Stimulated activated CD8-positive, alpha-beta memory T cell treated with anti-CD3 and anti-CD28 coated beads, Interleukin-15, amount 100 ng/mL, for 24 hours (primary cell): Measurements from ENCODE around the gene YPEL2.

Experiments used
- DNase-seq: peaks from one replicate; pipeline ENCODE4 v3.0.0-alpha.2; 2020; ENCODE audit warnings: low read depth

YPEL2 gene

GRCh38 chr17:59433586-59433985, 102.1 kb downstream of the YPEL2 start:
- no peak for DNase-seq

DNA sequence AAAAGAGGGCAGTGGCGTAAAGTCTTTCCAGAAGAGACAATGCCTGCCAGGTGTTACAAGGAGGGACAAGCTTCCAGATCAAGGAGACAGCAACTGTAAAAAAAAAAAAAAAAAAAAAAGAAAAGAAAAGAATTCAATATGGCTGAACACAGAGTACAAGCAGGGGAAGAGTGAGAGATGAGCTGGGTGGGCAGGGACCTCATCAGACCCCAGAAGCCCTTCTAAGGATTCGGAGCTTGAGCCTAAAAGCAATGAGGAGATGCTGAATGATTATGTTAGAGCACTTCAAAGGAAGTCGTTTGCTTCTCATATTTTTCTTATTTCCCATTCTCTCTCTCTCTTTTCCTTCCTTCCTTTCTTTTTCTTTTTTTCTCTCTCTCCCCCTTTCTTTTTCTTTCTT, 103.0 kb downstream of the YPEL2 start:
- DNase-seq, result no peak

DNA sequence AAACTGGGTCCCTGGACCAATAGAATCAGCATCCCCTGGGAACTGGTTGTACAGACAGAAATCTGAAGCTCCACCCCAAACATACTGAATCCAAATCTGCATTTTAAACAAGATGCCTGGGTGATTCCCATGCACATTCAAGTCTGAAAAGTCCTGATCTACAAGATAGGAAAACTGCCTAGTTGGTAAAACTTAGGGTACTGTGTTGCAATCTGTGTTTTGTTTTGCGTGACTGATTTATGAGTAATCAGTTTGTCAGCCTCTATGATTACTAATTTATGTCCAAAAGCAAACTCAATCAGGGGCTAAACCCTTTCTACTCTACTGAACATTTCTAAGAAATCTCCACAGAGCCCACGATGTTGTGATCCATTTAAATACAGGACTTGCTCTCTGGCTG, 103.8 kb downstream of the YPEL2 start:
- no peak for DNase-seq

GRCh38 chr17:59436900-59437299, 105.4 kb downstream of the YPEL2 start:
- no peak for DNase-seq

GRCh38 chr17:59437791-59438281, 106.4 kb downstream of the YPEL2 start:
- DNase-seq, result no peak

- DNase-seq, result no peak
Observed at GRCh38 chr17:59439262-59439661, 107.8 kb downstream of the YPEL2 start.

DNA sequence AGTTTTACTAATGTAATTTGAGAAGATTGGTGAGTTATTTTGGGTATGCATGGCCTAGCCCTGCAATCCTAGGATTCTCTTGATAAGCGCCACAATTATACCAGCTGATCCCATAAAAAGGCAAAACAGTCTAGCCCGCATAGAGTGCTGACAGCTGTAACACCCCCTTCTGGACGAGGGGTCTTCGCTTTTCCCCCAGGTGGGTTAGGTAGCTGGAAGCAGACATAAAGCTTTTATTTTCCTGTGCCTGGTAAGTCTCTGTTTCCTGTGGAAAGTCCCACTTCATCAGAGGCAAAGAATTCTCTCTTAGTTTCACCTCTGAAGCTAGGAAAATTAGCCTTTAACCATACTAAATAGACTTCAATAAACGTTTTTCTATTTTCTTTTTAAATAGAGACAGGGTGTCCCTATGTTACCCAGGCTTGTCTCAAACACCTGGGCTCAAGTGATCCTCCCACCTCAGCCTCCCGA, 108.3 kb downstream of the YPEL2 start:
- DNase-seq, result no peak

GRCh38 chr17:59440757-59441463, 109.5 kb downstream of the YPEL2 start:
- DNase-seq, result peak; percentile 63

DNA sequence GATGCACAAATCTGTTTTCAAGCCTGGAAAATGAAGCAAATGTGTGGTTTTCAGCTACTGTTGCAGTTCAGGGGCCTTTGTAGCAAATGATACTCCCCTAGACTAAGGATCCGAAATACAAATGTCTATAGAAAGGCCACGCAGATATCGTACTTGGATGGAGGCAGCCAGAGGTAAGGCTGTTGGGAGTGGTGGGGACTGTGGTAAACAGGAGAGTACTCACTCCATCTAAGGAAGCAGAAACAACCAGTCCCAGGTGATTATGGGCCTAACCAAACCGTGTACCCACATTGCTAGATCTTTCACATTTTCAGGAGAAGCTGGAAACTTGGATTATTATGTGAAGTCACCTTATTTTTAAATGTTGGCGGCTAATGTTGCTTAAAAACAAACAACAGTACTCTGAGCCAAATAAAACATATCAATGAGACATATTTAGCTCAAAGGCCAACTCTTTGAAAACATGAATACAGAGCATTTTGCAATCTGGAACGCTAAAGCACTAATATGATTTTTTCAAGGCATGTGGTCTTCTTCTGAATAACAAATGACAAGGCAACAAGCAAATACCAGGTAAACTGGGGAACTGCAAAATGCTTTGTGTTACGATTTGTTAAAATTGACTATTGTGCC, 110.1 kb downstream of the YPEL2 start:
- no peak for DNase-seq

DNA sequence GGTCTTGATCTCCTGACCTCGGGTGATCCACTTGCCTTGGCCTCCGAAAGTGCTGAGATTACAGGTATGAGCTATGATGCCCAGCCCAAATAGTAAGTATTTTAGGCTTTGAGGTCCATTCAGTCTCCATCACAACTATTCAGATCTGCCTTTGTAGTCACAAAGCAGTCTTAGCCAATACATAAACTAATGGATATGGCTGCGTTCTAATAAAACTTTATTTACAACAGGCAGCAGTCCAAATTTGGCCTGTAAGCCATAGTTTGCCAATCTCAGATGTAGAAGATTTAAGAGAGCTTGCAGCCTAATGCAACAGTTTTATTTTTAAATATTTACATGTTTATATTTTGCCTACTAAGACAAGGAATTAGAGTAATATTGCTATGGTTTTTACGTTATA, 111.7 kb downstream of the YPEL2 start:
- DNase-seq, result no peak
